Measurements from ENCODE around the gene PAX5.

- TF ChIP-seq CTCF (IDR thresholded peaks at IDR 0.05) (no peak), POLR2A (IDR thresholded peaks at IDR 0.05) (no peak)
Measured at GRCh38 chr9:37083654-37084053, 49.6 kb upstream of the PAX5 start.
